Measurements from ENCODE around the gene MMEL1. TPM values are rescaled to one million over a fixed set of nuclear protein-coding genes. Genes with fewer than 3 reads are reported as not detected.

MMEL1 gene
- total RNA-seq, 1 donor from 2014 or later, result 1.0 TPM

- H3K27me3 ChIP-seq (ENCODE audit: control insufficient read depth in 3 of 3, insufficient read depth in 3 of 3, low read length in 3 of 3), result peaks cover 0 to 14% (median 8%) of the 10 kb centered on the region in 3 donors
- H3K27ac ChIP-seq (ENCODE audit: low read depth, low read length), result no peak overlapping the region
- H3K9me3 ChIP-seq (ENCODE audit: control insufficient read depth in 3 of 3, low read length in 3 of 3), result no peaks in the 10 kb centered on the region
- H3K4me3 ChIP-seq (ENCODE audit: low read length in 3 of 3), result no peak overlapping the region
- no peak overlapping the region for H3K9ac ChIP-seq (ENCODE audit: low read depth in 1 of 3, low read length in 3 of 3)
- peaks cover 2 to 3% (median 3%) of the 10 kb centered on the region in 3 donors for H3K36me3 ChIP-seq (ENCODE audit: control insufficient read depth in 3 of 3, insufficient read depth in 3 of 3, low read length in 3 of 3)
- H3K4me1 ChIP-seq (ENCODE audit: control insufficient read depth in 3 of 3, insufficient read depth in 3 of 3, low read length in 3 of 3), result no peaks in the 10 kb centered on the region
Observed at GRCh38 chr1:2564815-2565374, 67.9 kb downstream of the MMEL1 start.

- Histone ChIP-seq H3K27ac (ENCODE audit: low read depth, low read length) (no peak overlapping the region), H3K36me3 (ENCODE audit: control insufficient read depth in 3 of 3, insufficient read depth in 3 of 3, low read length in 3 of 3) (peaks cover 2 to 3% (median 3%) of the 10 kb centered on the region in 3 donors), H3K9ac (ENCODE audit: low read depth in 1 of 3, low read length in 3 of 3) (no peak overlapping the region), H3K4me1 (ENCODE audit: control insufficient read depth in 3 of 3, insufficient read depth in 3 of 3, low read length in 3 of 3) (no peaks in the 10 kb centered on the region), H3K4me3 (ENCODE audit: low read length in 3 of 3) (no peak overlapping the region), H3K9me3 (ENCODE audit: control insufficient read depth in 3 of 3, low read length in 3 of 3) (no peaks in the 10 kb centered on the region), H3K27me3 (ENCODE audit: control insufficient read depth in 3 of 3, insufficient read depth in 3 of 3, low read length in 3 of 3) (peaks cover 0 to 14% (median 8%) of the 10 kb centered on the region in 3 donors)
Observed at GRCh38 chr1:2564006-2564814, 68.6 kb downstream of the MMEL1 start.

GRCh38 chr1:2563205-2563604 lies 69.6 kb downstream of the MMEL1 start:
- H3K9ac ChIP-seq (ENCODE audit: low read depth in 1 of 3, low read length in 3 of 3), result no peak overlapping the region
- H3K27me3 ChIP-seq (ENCODE audit: control insufficient read depth in 3 of 3, insufficient read depth in 3 of 3, low read length in 3 of 3), result peaks cover 0 to 10% (median 8%) of the 10 kb centered on the region in 3 donors
- H3K36me3 ChIP-seq (ENCODE audit: control insufficient read depth in 3 of 3, insufficient read depth in 3 of 3, low read length in 3 of 3), result peaks cover 3 to 7% (median 6%) of the 10 kb centered on the region in 3 donors
- H3K9me3 ChIP-seq (ENCODE audit: control insufficient read depth in 3 of 3, low read length in 3 of 3), result no peaks in the 10 kb centered on the region
- H3K4me3 ChIP-seq (ENCODE audit: low read length in 3 of 3), result no peak overlapping the region
- no peak overlapping the region for H3K27ac ChIP-seq (ENCODE audit: low read depth, low read length)
- H3K4me1 ChIP-seq (ENCODE audit: control insufficient read depth in 3 of 3, insufficient read depth in 3 of 3, low read length in 3 of 3), result peaks cover 0 to 4% (median 0%) of the 10 kb centered on the region in 3 donors

- peaks cover 3 to 7% (median 6%) of the 10 kb centered on the region in 3 donors for H3K36me3 ChIP-seq (ENCODE audit: control insufficient read depth in 3 of 3, insufficient read depth in 3 of 3, low read length in 3 of 3)
- peaks cover 7 to 12% (median 8%) of the 10 kb centered on the region in 3 donors for H3K4me1 ChIP-seq (ENCODE audit: control insufficient read depth in 3 of 3, insufficient read depth in 3 of 3, low read length in 3 of 3)
- H3K9ac ChIP-seq (ENCODE audit: low read depth in 1 of 3, low read length in 3 of 3), result no peak overlapping the region
Observed at GRCh38 chr1:2561898-2562895, 70.6 kb downstream of the MMEL1 start.

GRCh38 chr1:2561446-2561845 lies 71.4 kb downstream of the MMEL1 start:
- H3K27ac ChIP-seq (ENCODE audit: low read depth, low read length), result no peak overlapping the region
- peaks cover 0 to 3% (median 2%) of the 10 kb centered on the region in 3 donors for H3K27me3 ChIP-seq (ENCODE audit: control insufficient read depth in 3 of 3, insufficient read depth in 3 of 3, low read length in 3 of 3)
- peaks cover 11 to 20% (median 15%) of the 10 kb centered on the region in 3 donors for H3K4me1 ChIP-seq (ENCODE audit: control insufficient read depth in 3 of 3, insufficient read depth in 3 of 3, low read length in 3 of 3)
- H3K4me3 ChIP-seq (ENCODE audit: low read length in 3 of 3), result no peak overlapping the region
- peaks cover 3 to 7% (median 6%) of the 10 kb centered on the region in 3 donors for H3K36me3 ChIP-seq (ENCODE audit: control insufficient read depth in 3 of 3, insufficient read depth in 3 of 3, low read length in 3 of 3)
- no peaks in the 10 kb centered on the region for H3K9me3 ChIP-seq (ENCODE audit: control insufficient read depth in 3 of 3, low read length in 3 of 3)
- H3K9ac ChIP-seq (ENCODE audit: low read depth in 1 of 3, low read length in 3 of 3), result no peak overlapping the region

More at GRCh38 chr1:2561898-2562895, 70.6 kb downstream of the MMEL1 start:
- Histone ChIP-seq H3K27ac (ENCODE audit: low read depth, low read length) (no peak overlapping the region), H3K27me3 (ENCODE audit: control insufficient read depth in 3 of 3, insufficient read depth in 3 of 3, low read length in 3 of 3) (peaks cover 0 to 7% (median 3%) of the 10 kb centered on the region in 3 donors), H3K4me3 (ENCODE audit: low read length in 3 of 3) (no peak overlapping the region), H3K9me3 (ENCODE audit: control insufficient read depth in 3 of 3, low read length in 3 of 3) (no peaks in the 10 kb centered on the region)

- Histone ChIP-seq H3K9ac (ENCODE audit: low read depth in 1 of 3, low read length in 3 of 3) (no peak overlapping the region), H3K9me3 (ENCODE audit: control insufficient read depth in 3 of 3, low read length in 3 of 3) (no peaks in the 10 kb centered on the region), H3K27ac (ENCODE audit: low read depth, low read length) (no peak overlapping the region), H3K4me1 (ENCODE audit: control insufficient read depth in 3 of 3, insufficient read depth in 3 of 3, low read length in 3 of 3) (peaks cover 19 to 29% (median 22%) of the 10 kb centered on the region in 3 donors), H3K4me3 (ENCODE audit: low read length in 3 of 3) (no peak overlapping the region), H3K36me3 (ENCODE audit: control insufficient read depth in 3 of 3, insufficient read depth in 3 of 3, low read length in 3 of 3) (peaks cover 3 to 7% (median 6%) of the 10 kb centered on the region in 3 donors), H3K27me3 (ENCODE audit: control insufficient read depth in 3 of 3, insufficient read depth in 3 of 3, low read length in 3 of 3) (peaks cover 0 to 8% (median 5%) of the 10 kb centered on the region in 3 donors)
Observed at GRCh38 chr1:2560299-2561073, 72.3 kb downstream of the MMEL1 start.

GRCh38 chr1:2559509-2560298 lies 73.1 kb downstream of the MMEL1 start:
- H3K9ac ChIP-seq (ENCODE audit: low read depth in 1 of 3, low read length in 3 of 3), result no peak overlapping the region
- H3K36me3 ChIP-seq (ENCODE audit: control insufficient read depth in 3 of 3, insufficient read depth in 3 of 3, low read length in 3 of 3), result peaks cover 3 to 7% (median 6%) of the 10 kb centered on the region in 3 donors
- H3K4me3 ChIP-seq (ENCODE audit: low read length in 3 of 3), result no peak overlapping the region
- H3K27ac ChIP-seq (ENCODE audit: low read depth, low read length), result no peak overlapping the region
- H3K4me1 ChIP-seq (ENCODE audit: control insufficient read depth in 3 of 3, insufficient read depth in 3 of 3, low read length in 3 of 3), result peaks cover 23 to 35% (median 28%) of the 10 kb centered on the region in 3 donors
- H3K27me3 ChIP-seq (ENCODE audit: control insufficient read depth in 3 of 3, insufficient read depth in 3 of 3, low read length in 3 of 3), result peaks cover 0 to 8% (median 5%) of the 10 kb centered on the region in 3 donors
- H3K9me3 ChIP-seq (ENCODE audit: control insufficient read depth in 3 of 3, low read length in 3 of 3), result no peaks in the 10 kb centered on the region

- Histone ChIP-seq H3K27me3 (ENCODE audit: control insufficient read depth in 3 of 3, insufficient read depth in 3 of 3, low read length in 3 of 3) (peaks cover 4 to 8% (median 5%) of the 10 kb centered on the region in 3 donors), H3K9ac (ENCODE audit: low read depth in 1 of 3, low read length in 3 of 3) (no peak overlapping the region), H3K36me3 (ENCODE audit: control insufficient read depth in 3 of 3, insufficient read depth in 3 of 3, low read length in 3 of 3) (peaks cover 3 to 7% (median 6%) of the 10 kb centered on the region in 3 donors), H3K4me3 (ENCODE audit: low read length in 3 of 3) (no peak overlapping the region), H3K9me3 (ENCODE audit: control insufficient read depth in 3 of 3, low read length in 3 of 3) (no peaks in the 10 kb centered on the region), H3K4me1 (ENCODE audit: control insufficient read depth in 3 of 3, insufficient read depth in 3 of 3, low read length in 3 of 3) (peaks cover 26 to 35% (median 31%) of the 10 kb centered on the region in 3 donors), H3K27ac (ENCODE audit: low read depth, low read length) (no peak overlapping the region)
Observed at GRCh38 chr1:2558861-2559260, 74.0 kb downstream of the MMEL1 start.

Measured in skeletal muscle tissue (tissue), 4 donors.